Upper lobe of right lung (tissue), 1 donor: ENCODE results near the gene PPP6R3. TPM values are rescaled to one million over a fixed set of nuclear protein-coding genes. Genes with fewer than 3 reads are reported as not detected.

Source experiments
- ATAC-seq: fragments of 200-7000 bp; cut with Tn5 transposase; one replicate; pipeline ENCODE4 v1.9.1; 2020; ENCODE audit warnings: mild to moderate bottlenecking, moderate library complexity
- DNase-seq: peaks from one replicate; pipeline ENCODE4 v3.0.0-alpha.2; 2020
- H3K27ac ChIP-seq: fragments of 200-600 bp; one replicate; pipeline ENCODE4 v1.8.0; 2022
- H3K27me3 ChIP-seq: fragments of 200-600 bp; one replicate; pipeline ENCODE4 v1.8.0; 2022; ENCODE audit warnings: mild to moderate bottlenecking
- H3K36me3 ChIP-seq: fragments of 200-600 bp; one replicate; pipeline ENCODE4 v1.8.0; 2022
- H3K4me1 ChIP-seq: fragments of 200-600 bp; one replicate; pipeline ENCODE4 v1.8.0; 2022
- H3K4me3 ChIP-seq: fragments of 200-600 bp; one replicate; pipeline ENCODE4 v1.8.0; 2022; ENCODE audit warnings: mild to moderate bottlenecking
- H3K9me3 ChIP-seq: fragments of 200-600 bp; one replicate; pipeline ENCODE4 v1.8.0; 2022
- intact Hi-C: fragments of 100-400 bp; cut with DNase I; formaldehyde crosslinking; loops from one replicate; pipeline ENCODE4 v1.11.0; 2022
- total RNA-seq: library from RNA; stranded (reverse); fragmentation: NEBNext Ultra II Directional; extraction: Animal tissue kit (Norgen Biotek cat#: 25700); gene quantifications from one replicate; pipeline ENCODE4 v1.2.1, GENCODE V29; 2021
- TF ChIP-seq, protein P1 (sequence below): fragments of 200-600 bp; IDR thresholded peaks from one replicate; pipeline ENCODE4 v1.8.0; 2022; ENCODE audit warnings: antibody characterized with exemption
- donor health status: DM: no; HTN: yes; CAD: no; lungs with severe emphysema.

The PPP6R3 gene
- total RNA-seq, 1 donor from 2014 or later = 93.2 TPM

GRCh38 chr11:68655406-68655805 is 194.9 kb downstream of the PPP6R3 start:
- no peaks in the 10 kb centered on the region for H3K36me3 ChIP-seq
- H3K27me3 ChIP-seq = peaks cover 24% of the 10 kb centered on the region
- no peak overlapping the region for H3K4me3 ChIP-seq
- no peaks in the 10 kb centered on the region for H3K9me3 ChIP-seq
- ATAC-seq (no peak), DNase-seq (no peak)
- no peaks in the 10 kb centered on the region for H3K4me1 ChIP-seq
- intact Hi-C loops = no loop called here
- no peak overlapping the region for H3K27ac ChIP-seq
- TF ChIP-seq, protein P1, sequence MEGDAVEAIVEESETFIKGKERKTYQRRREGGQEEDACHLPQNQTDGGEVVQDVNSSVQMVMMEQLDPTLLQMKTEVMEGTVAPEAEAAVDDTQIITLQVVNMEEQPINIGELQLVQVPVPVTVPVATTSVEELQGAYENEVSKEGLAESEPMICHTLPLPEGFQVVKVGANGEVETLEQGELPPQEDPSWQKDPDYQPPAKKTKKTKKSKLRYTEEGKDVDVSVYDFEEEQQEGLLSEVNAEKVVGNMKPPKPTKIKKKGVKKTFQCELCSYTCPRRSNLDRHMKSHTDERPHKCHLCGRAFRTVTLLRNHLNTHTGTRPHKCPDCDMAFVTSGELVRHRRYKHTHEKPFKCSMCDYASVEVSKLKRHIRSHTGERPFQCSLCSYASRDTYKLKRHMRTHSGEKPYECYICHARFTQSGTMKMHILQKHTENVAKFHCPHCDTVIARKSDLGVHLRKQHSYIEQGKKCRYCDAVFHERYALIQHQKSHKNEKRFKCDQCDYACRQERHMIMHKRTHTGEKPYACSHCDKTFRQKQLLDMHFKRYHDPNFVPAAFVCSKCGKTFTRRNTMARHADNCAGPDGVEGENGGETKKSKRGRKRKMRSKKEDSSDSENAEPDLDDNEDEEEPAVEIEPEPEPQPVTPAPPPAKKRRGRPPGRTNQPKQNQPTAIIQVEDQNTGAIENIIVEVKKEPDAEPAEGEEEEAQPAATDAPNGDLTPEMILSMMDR = no peak

- H3K4me3 ChIP-seq = no peak overlapping the region
- ATAC-seq = no peak
- intact Hi-C loops = no loop called here
- H3K9me3 ChIP-seq = no peaks in the 10 kb centered on the region
- no peaks in the 10 kb centered on the region for H3K36me3 ChIP-seq
- no peak for DNase-seq
- no peak overlapping the region for H3K27ac ChIP-seq
- TF ChIP-seq, protein P1 = no peak
- H3K27me3 ChIP-seq = peaks cover 20% of the 10 kb centered on the region
- no peaks in the 10 kb centered on the region for H3K4me1 ChIP-seq
Measured at GRCh38 chr11:68655806-68656205, 195.3 kb downstream of the PPP6R3 start.

DNA sequence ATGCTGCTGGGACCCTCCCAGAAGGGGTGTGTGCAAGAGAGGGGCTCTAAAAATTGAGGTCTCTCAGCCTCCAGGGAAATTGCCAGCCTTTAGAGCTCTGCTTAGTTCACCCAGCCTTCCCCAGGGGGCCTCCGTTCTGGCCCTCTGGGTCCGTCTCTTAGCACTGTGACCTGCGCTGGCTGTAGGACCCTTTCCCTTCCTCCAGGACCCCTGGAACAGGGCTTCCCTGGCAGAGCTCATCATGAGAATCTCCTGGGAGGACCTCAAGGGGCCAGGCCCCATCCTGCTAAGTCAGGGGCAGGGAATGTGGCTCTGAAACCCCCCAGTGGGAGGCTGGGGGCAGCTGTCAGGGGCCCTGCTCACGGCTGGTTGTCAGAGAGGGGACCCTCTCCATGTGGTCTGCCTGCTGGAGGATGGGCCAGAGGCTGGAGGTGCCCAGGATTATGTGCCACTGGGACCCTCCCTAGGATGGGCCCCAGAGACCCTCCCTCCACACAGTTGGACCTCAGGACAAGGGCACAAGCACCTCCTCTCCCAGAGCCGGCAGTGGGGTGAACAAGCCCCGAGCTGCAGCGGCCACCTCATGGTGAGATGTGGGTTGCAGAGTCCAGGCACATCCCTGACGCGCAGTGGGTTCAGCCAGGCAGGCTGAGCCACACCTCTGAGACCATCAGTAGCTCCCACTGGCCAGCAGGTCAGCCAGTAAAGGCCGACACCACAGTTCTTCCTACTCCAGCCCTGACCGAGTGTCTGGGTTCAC is 196.6 kb downstream of the PPP6R3 start:
- intact Hi-C loops = no loop called here
- Histone ChIP-seq H3K27me3 (peaks cover 6% of the 10 kb centered on the region), H3K27ac (no peak overlapping the region), H3K4me3 (no peak overlapping the region), H3K4me1 (no peaks in the 10 kb centered on the region), H3K36me3 (no peaks in the 10 kb centered on the region), H3K9me3 (no peaks in the 10 kb centered on the region)
- ATAC-seq = no peak
- TF ChIP-seq, protein P1 = no peak
- DNase-seq = no peak

GRCh38 chr11:68658097-68658496 is 197.5 kb downstream of the PPP6R3 start:
- H3K9me3 ChIP-seq = no peaks in the 10 kb centered on the region
- DNase-seq = no peak
- no peak overlapping the region for H3K27ac ChIP-seq
- no peaks in the 10 kb centered on the region for H3K4me1 ChIP-seq
- no peak overlapping the region for H3K4me3 ChIP-seq
- intact Hi-C loops = no loop called here
- no peak for ATAC-seq
- no peaks in the 10 kb centered on the region for H3K36me3 ChIP-seq
- H3K27me3 ChIP-seq = no peaks in the 10 kb centered on the region
- TF ChIP-seq, protein P1 = no peak

GRCh38 chr11:68658661-68659060 is 198.1 kb downstream of the PPP6R3 start:
- no peaks in the 10 kb centered on the region for H3K9me3 ChIP-seq
- no peaks in the 10 kb centered on the region for H3K27me3 ChIP-seq
- H3K36me3 ChIP-seq = no peaks in the 10 kb centered on the region
- intact Hi-C loops = no loop called here
- DNase-seq (no peak), ATAC-seq (no peak)
- TF ChIP-seq, protein P1 = no peak
- no peak overlapping the region for H3K4me3 ChIP-seq
- H3K27ac ChIP-seq = no peak overlapping the region
- no peaks in the 10 kb centered on the region for H3K4me1 ChIP-seq
